GM12872 (cell line): Measurements from ENCODE around the gene GRPEL2.
A peak's percentile ranks its signal among the peaks of the same experiment; 100 is the strongest.

Experiments used
- TF ChIP-seq, protein P1 (sequence below): IDR thresholded peaks from 3 replicates; pipeline ENCODE4 v1.5.1; 2011; ENCODE audit warnings: low read depth, mild to moderate bottlenecking, low read length, moderate library complexity; ENCODE audit not compliant: insufficient read depth

The GRPEL2 gene

DNA sequence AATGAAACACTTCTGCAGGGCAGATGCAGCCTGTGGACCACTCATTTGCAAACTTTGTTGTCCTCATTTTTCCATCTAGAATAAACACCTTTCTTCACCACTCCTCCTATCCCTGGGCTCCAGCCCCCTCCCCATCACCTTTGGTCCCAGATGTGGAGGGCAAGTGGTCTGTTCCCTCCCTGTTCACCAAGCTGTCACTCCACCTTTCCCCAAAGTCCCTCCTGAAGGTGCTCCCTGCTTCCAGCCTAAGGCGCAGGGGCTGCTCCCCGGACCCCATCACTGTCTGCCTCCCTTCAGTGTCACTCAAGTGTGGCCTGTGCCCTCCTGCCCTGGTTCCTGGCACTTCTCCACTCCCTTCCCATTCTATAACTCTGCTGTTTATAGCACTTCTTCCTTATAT, 19.4 kb downstream of the GRPEL2 start:
- TF ChIP-seq, protein P1, sequence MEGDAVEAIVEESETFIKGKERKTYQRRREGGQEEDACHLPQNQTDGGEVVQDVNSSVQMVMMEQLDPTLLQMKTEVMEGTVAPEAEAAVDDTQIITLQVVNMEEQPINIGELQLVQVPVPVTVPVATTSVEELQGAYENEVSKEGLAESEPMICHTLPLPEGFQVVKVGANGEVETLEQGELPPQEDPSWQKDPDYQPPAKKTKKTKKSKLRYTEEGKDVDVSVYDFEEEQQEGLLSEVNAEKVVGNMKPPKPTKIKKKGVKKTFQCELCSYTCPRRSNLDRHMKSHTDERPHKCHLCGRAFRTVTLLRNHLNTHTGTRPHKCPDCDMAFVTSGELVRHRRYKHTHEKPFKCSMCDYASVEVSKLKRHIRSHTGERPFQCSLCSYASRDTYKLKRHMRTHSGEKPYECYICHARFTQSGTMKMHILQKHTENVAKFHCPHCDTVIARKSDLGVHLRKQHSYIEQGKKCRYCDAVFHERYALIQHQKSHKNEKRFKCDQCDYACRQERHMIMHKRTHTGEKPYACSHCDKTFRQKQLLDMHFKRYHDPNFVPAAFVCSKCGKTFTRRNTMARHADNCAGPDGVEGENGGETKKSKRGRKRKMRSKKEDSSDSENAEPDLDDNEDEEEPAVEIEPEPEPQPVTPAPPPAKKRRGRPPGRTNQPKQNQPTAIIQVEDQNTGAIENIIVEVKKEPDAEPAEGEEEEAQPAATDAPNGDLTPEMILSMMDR, result no peak

DNA sequence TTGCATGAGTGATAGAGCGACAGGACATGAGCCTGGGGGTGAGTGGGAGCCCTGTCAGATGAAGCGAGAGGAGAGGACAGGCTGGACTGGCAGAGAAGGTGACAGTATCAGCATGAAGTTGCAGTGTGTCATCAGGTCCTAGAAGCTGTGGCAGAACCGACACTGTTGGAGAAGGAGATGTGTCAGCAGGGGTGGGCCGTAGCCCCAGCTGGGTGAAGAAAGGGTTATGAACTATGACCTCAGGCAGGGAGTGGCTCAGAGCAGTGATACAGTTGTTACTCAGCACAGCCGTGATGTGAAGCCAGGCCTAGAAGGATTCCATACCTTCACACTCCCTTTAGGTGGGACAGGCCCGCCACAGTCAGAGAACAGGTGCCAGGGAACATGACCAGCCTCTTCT, 20.1 kb downstream of the GRPEL2 start:
- TF ChIP-seq, protein P1, result no peak

DNA sequence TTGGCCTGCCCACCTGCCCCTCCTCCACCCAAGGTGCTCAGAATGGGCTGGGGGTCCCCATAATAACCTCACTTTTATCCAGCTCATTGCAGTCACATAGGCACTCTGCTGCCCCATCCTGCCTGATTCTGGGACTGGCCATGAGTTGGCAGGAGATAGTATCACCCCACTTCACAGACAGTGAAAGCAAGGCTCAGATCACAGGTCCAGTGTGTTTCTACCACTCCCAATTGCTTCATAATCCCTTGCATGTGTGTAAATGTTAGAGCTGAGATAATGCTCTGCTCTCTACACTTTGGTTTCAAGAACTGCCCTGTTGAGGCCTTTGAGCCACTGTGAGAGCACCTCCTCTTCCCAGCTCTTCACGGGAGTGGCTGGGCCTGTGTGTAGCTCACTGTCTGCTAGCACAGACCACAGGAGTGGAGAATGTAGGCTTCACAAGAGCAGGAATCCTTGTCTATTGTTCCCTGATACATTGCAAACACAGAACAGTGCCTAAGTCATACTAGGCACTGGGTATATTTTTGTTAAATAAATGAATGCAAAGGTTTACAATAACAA, 20.9 kb downstream of the GRPEL2 start:
- TF ChIP-seq, protein P1, result no peak

DNA sequence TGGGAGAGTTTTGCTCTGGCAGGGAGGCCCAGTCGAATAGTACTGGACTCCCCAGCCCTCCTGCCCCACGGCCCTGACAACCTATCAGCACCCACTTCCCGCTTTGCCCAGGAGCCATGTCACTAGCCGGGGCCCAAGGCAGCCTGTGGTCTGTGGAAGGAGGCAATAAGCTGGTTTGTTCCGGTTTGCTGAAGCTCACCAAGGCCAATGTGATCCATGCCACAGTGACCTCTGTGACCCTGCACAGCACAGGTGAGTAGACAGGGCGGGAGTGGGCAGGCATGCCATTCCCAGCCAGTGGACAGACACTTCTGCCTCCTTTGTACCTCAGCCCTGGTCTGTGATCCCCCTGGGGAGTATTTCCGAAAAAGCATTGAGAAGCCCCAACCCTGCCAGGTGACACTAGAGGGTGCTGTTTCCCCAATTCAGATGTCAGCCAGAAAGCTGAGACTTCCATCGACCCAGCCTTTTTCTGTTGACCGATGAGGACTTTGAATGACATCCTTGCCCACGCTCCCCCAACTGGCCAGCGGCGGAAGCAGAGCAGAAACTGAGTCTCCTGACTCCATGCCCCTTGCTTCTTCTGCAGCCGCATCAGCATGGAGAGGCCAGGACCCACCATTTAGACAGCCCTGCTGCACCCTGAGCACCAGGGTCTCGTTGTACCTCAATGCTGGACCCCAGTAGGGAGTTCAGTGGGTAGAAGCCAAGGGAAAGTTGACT, 22.1 kb downstream of the GRPEL2 start:
- TF ChIP-seq, protein P1, result peak; percentile 97

DNA sequence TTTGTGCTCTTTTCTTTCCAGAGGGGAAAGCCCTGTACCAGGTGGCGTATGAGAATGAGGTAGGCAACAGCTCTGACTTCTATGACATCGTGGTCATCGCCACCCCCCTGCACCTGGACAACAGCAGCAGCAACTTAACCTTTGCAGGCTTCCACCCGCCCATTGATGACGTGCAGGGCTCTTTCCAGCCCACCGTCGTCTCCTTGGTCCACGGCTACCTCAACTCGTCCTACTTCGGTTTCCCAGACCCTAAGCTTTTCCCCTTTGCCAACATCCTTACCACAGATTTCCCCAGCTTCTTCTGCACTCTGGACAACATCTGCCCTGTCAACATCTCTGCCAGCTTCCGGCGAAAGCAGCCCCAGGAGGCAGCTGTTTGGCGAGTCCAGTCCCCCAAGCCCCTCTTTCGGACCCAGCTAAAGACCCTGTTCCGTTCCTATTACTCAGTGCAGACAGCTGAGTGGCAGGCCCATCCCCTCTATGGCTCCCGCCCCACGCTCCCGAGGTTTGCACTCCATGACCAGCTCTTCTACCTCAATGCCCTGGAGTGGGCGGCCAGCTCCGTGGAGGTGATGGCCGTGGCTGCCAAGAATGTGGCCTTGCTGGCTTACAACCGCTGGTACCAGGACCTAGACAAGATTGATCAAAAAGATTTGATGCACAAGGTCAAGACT, 22.8 kb downstream of the GRPEL2 start:
- TF ChIP-seq, protein P1, result no peak

DNA sequence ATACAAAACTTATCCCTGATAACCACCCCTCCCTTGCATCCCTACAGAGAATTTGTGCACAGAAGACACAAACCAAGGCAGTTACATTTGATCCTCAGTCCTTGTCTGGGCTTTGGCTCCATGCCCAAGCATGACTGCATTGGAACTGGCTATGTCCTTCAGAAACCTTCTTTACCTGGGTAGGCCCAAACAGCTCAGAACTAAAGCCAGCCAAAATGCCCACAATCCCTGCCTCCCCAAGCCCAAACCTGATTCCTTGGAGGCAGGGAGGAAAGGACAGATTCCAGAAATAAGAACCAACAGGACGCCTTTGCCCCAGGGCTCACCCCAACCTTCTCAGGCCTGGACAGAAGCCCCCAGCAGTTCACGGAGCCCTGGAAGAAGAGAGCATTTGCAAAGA, 25.6 kb downstream of the GRPEL2 start:
- TF ChIP-seq, protein P1, result no peak

DNA sequence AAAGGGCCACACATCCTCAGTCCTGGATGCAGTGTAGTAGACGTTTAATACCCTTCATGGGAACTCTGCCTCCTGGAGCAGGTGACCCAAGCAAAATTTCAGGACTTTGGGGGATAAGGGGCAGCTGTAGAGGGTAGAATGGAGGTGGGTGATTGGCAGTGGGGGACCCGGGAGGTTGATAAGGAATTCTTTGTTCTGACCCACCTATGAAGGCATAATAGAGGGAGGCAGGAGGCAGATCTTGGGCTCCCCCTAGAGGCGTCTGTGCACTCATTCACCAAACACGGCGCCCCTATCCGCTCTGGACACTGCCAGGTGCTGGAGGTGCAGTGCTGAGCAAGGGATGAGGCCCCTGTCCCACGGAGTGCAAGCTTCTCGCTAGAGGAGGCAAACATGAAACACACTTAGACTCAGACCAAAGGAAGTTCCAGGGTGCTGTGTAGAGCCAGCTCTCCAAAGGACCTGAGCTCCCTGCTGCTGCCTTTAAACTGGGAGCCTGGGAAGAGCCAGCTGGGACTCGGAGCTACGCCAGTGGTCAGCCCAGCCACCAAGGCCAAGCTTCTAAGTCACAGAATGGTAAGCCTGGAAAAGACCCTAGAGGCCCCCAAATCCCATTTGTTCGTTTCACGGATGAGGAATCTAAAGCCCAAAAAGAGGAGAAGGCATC, 26.1 kb downstream of the GRPEL2 start:
- TF ChIP-seq, protein P1, result peak; percentile 95
